Calu3 (cell line): ENCODE results near the gene TEX35. TPM values are rescaled to one million over a fixed set of nuclear protein-coding genes. Genes with fewer than 3 reads are reported as not detected.

ENCODE experiments used
- BruUV-seq: library from RNA; stranded (reverse); fragments of 400-500 nt; replicated peaks from 2 replicates; lab custom pipeline; 2021; lab: Mats Ljungman, UMichigan
- CTCF ChIA-PET: fragments of 300-600 bp; sonication (Branson Sonifier 250); formaldehyde crosslinking; loops from one replicate; lab custom pipeline; 2022; ENCODE audit warnings: antibody characterized with exemption; lab: Charles Lee
- DNase-seq: peaks from one replicate; pipeline ENCODE4 v3.0.0; 2022
- H3K27ac Mint-ChIP-seq: one replicate; pipeline ENCODE4 v1.8.0; 2022; ENCODE audit warnings: mixed read lengths; ENCODE audit not compliant: unreplicated experiment
- H3K27me3 Mint-ChIP-seq: one replicate; pipeline ENCODE4 v1.8.0; 2022; ENCODE audit warnings: mixed read lengths; ENCODE audit not compliant: unreplicated experiment
- H3K36me3 Mint-ChIP-seq: one replicate; pipeline ENCODE4 v1.8.0; 2022; ENCODE audit warnings: mild to moderate bottlenecking, moderate library complexity, mixed read lengths; ENCODE audit not compliant: insufficient read depth, unreplicated experiment
- H3K4me1 Mint-ChIP-seq: one replicate; pipeline ENCODE4 v1.8.0; 2022; ENCODE audit warnings: mild to moderate bottlenecking, low read depth, mixed read lengths; ENCODE audit not compliant: unreplicated experiment
- H3K4me3 Mint-ChIP-seq: one replicate; pipeline ENCODE4 v1.8.0; 2022; ENCODE audit warnings: mild to moderate bottlenecking, low read depth, moderate library complexity, mixed read lengths; ENCODE audit not compliant: unreplicated experiment
- H3K9me3 Mint-ChIP-seq: one replicate; pipeline ENCODE4 v1.8.0; 2022; ENCODE audit warnings: low read depth, mixed read lengths; ENCODE audit not compliant: unreplicated experiment
- intact Hi-C: fragments of 100-400 bp; cut with micrococcal nuclease; formaldehyde crosslinking; loops from one replicate; pipeline ENCODE4 v1.10.0; 2022; ENCODE audit not compliant: unreplicated experiment
- total RNA-seq: library from RNA; stranded (reverse); gene quantifications from 2 replicates; pipeline ENCODE4 v1.2.3, GENCODE V29; 2022
- TF ChIP-seq, protein P1 (sequence below): fragments of 200-600 bp; IDR thresholded peaks from one replicate; pipeline ENCODE4 v1.8.0; 2022; ENCODE audit warnings: antibody characterized with exemption; ENCODE audit not compliant: unreplicated experiment

Gene TEX35
- total RNA-seq, 1 experiment from 2014 or later: not detected

DNA sequence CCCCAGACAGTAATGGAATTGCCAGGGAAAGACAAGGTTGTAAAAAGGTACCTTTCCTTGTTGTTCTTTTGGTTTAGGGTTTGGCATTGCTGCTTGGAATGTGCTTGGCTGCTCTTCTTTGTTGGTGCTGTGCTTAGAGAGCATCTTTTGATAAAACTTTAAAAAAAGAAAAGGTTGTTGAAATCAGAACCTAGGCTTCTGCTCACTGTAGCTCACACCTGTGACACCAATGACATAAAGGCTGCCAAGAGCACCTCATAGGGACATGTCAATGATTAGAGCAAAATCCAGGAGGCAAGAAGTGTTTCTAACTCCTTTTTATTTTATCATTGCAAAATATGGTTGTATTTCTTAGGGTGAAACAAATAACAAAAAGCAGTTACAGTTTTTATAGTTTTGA lies 45.1 kb upstream of the TEX35 start:
- no peaks in the 10 kb centered on the region for H3K36me3 Mint-ChIP-seq
- CTCF ChIA-PET: no interaction called here
- H3K9me3 Mint-ChIP-seq: no peaks in the 10 kb centered on the region
- H3K4me3 Mint-ChIP-seq: no peak overlapping the region
- intact Hi-C loops: no loop called here
- no peak overlapping the region for H3K27ac Mint-ChIP-seq
- no TSS peak for BruUV-seq
- DNase-seq: no peak
- H3K27me3 Mint-ChIP-seq: no peaks in the 10 kb centered on the region
- TF ChIP-seq, protein P1, sequence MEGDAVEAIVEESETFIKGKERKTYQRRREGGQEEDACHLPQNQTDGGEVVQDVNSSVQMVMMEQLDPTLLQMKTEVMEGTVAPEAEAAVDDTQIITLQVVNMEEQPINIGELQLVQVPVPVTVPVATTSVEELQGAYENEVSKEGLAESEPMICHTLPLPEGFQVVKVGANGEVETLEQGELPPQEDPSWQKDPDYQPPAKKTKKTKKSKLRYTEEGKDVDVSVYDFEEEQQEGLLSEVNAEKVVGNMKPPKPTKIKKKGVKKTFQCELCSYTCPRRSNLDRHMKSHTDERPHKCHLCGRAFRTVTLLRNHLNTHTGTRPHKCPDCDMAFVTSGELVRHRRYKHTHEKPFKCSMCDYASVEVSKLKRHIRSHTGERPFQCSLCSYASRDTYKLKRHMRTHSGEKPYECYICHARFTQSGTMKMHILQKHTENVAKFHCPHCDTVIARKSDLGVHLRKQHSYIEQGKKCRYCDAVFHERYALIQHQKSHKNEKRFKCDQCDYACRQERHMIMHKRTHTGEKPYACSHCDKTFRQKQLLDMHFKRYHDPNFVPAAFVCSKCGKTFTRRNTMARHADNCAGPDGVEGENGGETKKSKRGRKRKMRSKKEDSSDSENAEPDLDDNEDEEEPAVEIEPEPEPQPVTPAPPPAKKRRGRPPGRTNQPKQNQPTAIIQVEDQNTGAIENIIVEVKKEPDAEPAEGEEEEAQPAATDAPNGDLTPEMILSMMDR: no peak
- no peaks in the 10 kb centered on the region for H3K4me1 Mint-ChIP-seq

DNA sequence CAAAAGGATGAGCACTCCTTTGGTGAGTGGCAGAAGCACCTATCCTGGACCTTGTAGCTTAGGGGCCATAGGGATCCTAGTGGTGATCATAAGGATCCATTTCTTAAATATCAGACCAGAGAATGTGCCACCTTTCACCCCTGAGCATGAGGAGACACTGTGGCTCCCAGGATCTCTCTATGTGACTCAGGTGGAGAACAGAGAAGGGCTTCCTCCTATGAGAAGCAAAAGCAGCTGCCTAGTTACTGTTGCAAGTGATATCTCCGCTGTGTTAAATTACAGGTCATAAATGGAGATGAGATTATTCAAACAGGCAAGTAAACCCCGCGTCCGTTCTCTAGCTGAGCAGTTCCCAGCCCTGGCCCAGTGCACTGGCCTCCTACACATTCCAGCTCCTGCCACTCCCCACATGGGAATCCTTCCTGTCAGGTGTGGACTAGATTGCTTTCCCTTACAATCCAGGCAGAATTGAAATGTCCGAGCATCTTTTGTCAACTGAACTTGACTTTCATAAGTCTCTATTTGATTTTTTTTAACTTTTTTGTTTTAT lies 42.4 kb upstream of the TEX35 start:
- Mint-ChIP-seq H3K9me3 (no peaks in the 10 kb centered on the region), H3K27ac (no peak overlapping the region), H3K4me1 (no peaks in the 10 kb centered on the region), H3K27me3 (no peaks in the 10 kb centered on the region), H3K36me3 (no peaks in the 10 kb centered on the region), H3K4me3 (no peak overlapping the region)
- CTCF ChIA-PET: interaction anchor here (1.4 kb wide), 1 partner anchor 160 kb away, joined by 4 read pairs; no protein-coding TSS in a partner anchor
- no TSS peak for BruUV-seq
- peak; percentile 28 for DNase-seq
- intact Hi-C loops: no loop called here
- TF ChIP-seq, protein P1: no peak

DNA sequence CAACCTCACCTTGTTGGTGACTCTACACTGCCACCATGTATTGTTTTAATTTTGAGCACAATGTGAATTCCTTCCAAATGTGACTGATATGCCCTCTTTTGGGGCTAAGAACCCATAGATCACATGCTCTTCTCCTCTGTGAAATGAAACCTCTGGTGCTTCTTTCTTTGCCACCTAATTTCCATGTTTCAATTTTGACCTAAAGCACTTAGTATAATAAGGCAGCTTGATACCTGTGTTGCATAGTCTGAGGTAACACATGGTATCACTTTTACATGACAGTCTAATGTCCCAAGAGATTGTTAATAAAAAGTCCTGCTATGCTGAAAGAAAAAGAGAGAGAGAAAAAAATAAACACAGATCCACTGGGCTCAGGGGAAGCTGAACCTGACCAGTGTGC lies 40.4 kb upstream of the TEX35 start:
- H3K27me3 Mint-ChIP-seq: no peaks in the 10 kb centered on the region
- intact Hi-C loops: no loop called here
- no peaks in the 10 kb centered on the region for H3K9me3 Mint-ChIP-seq
- no peaks in the 10 kb centered on the region for H3K36me3 Mint-ChIP-seq
- TF ChIP-seq, protein P1: no peak
- no peak overlapping the region for H3K4me3 Mint-ChIP-seq
- CTCF ChIA-PET: no interaction called here
- no TSS peak for BruUV-seq
- H3K4me1 Mint-ChIP-seq: no peaks in the 10 kb centered on the region
- H3K27ac Mint-ChIP-seq: no peak overlapping the region
- no peak for DNase-seq

DNA sequence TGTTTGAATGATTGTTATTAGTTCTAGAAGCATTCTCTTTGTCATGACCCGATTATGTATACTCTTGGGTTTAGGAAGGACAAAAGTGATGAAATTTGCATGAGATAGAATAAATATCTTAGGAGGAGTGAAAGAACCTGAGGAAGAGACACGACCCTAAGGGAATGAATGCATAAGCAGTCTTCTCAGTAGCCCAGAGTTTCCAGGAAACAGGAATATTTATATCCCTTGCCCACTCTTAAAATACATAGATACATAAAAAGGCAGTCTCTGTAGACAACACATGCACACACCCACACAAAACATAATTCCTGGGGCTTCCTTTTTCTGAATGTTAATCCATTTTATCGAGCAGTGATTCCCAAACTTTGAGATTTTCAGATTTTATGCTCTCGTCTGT lies 35.5 kb upstream of the TEX35 start:
- Mint-ChIP-seq H3K27ac (no peak overlapping the region), H3K4me1 (no peaks in the 10 kb centered on the region), H3K4me3 (no peak overlapping the region), H3K9me3 (no peaks in the 10 kb centered on the region), H3K27me3 (no peaks in the 10 kb centered on the region), H3K36me3 (no peaks in the 10 kb centered on the region)
- BruUV-seq: no TSS peak
- intact Hi-C loops: no loop called here
- TF ChIP-seq, protein P1: no peak
- DNase-seq: no peak
- CTCF ChIA-PET: no interaction called here
